ENCODE data around the gene CTNND2.

DNA sequence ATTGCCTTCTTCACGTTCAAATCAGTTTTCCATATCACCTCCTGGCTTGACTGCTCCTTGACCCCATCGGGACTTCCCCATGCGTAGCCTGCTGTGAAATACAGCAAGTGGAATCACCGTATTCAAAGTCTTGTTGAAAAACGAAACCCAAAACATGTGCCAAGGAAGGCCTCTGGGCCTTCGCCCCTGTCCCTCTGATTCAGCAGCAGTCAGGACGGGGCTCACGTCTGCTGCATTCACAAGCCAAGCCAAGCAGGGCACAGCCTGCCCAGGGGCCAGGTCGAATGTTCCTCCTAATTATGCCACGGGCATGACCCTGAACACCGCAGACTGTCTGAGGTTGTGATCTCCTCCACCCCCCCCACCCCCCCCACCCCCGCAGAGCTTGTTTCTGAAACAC is 960 bp upstream of the CTNND2 start:
- TF ChIP-seq EZH2 (IDR thresholded peaks at IDR 0.05): no peak
- TF ChIP-seq, protein P1, sequence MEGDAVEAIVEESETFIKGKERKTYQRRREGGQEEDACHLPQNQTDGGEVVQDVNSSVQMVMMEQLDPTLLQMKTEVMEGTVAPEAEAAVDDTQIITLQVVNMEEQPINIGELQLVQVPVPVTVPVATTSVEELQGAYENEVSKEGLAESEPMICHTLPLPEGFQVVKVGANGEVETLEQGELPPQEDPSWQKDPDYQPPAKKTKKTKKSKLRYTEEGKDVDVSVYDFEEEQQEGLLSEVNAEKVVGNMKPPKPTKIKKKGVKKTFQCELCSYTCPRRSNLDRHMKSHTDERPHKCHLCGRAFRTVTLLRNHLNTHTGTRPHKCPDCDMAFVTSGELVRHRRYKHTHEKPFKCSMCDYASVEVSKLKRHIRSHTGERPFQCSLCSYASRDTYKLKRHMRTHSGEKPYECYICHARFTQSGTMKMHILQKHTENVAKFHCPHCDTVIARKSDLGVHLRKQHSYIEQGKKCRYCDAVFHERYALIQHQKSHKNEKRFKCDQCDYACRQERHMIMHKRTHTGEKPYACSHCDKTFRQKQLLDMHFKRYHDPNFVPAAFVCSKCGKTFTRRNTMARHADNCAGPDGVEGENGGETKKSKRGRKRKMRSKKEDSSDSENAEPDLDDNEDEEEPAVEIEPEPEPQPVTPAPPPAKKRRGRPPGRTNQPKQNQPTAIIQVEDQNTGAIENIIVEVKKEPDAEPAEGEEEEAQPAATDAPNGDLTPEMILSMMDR (IDR thresholded peaks at IDR 0.05): no peak
